OCI-LY7 (cell line): ENCODE data around the gene ALDH1L2. TPM values are rescaled to one million over a fixed set of nuclear protein-coding genes. Genes with fewer than 3 reads are reported as not detected.

Experiments used
- BruUV-seq: library from RNA; stranded (reverse); fragments of 400-500 nt; replicated peaks from 2 replicates; lab custom pipeline; 2021; lab: Mats Ljungman, UMichigan
- CTCF ChIA-PET: fragments of 300-600 bp; sonication (Branson Sonifier 250); formaldehyde crosslinking; loops from one replicate; lab custom pipeline; 2022; ENCODE audit warnings: antibody characterized with exemption; ENCODE audit not compliant: unreplicated experiment; lab: Charles Lee
- POLR2A ChIA-PET: fragments of 300-600 bp; sonication (Branson Sonifier 250); formaldehyde crosslinking; loops from one replicate; lab custom pipeline; 2022; ENCODE audit warnings: antibody characterized with exemption; lab: Charles Lee
- DNase-seq: peaks from one replicate; pipeline ENCODE4 v3.0.0-alpha.2; 2015; ENCODE audit warnings: low spot score
- H2AFZ ChIP-seq: fragments of 200-600 bp; sonication (generic), shearing (Covaris generic); 2 replicates; pipeline ENCODE4 v1.6.1; 2014; ENCODE audit warnings: mild to moderate bottlenecking, antibody characterized with exemption, low read length, moderate library complexity
- H3K27ac ChIP-seq: fragments of 200-600 bp; sonication (generic); 2 replicates; pipeline ENCODE4 v1.5.1; 2014; ENCODE audit warnings: mixed run types, low read depth, mild to moderate bottlenecking, moderate library complexity, low read length, inconsistent platforms; ENCODE audit not compliant: poor library complexity, severe bottlenecking
- H3K36me3 ChIP-seq: fragments of 200-600 bp; sonication (generic); 2 replicates; pipeline ENCODE4 v1.6.1; 2014; ENCODE audit warnings: mild to moderate bottlenecking, antibody characterized with exemption, low read length, moderate library complexity, mixed read lengths; ENCODE audit not compliant: insufficient read depth
- H3K4me1 ChIP-seq: fragments of 200-600 bp; sonication (generic); 2 replicates; pipeline ENCODE4 v1.5.1; 2014; ENCODE audit warnings: mild to moderate bottlenecking, low read length; ENCODE audit not compliant: insufficient read depth, poor library complexity, severe bottlenecking
- H3K4me2 ChIP-seq: fragments of 200-600 bp; sonication (generic); 2 replicates; pipeline ENCODE4 v1.6.1; 2014; ENCODE audit warnings: mild to moderate bottlenecking, low read length
- H3K4me3 ChIP-seq: fragments of 200-600 bp; sonication (generic); 2 replicates; pipeline ENCODE4 v1.5.1; 2014; ENCODE audit warnings: mild to moderate bottlenecking, low read depth, low read length; ENCODE audit not compliant: poor library complexity, severe bottlenecking
- H3K79me2 ChIP-seq: fragments of 200-600 bp; sonication (generic); 2 replicates; pipeline ENCODE4 v1.6.1; 2016; ENCODE audit warnings: low read depth, mild to moderate bottlenecking, low read length, moderate library complexity, mixed read lengths; ENCODE audit not compliant: insufficient read depth
- H3K9me2 ChIP-seq: fragments of 200-600 bp; sonication (generic); 2 replicates; pipeline ENCODE4 v1.6.1; 2016; ENCODE audit warnings: mild to moderate bottlenecking, low read length, mixed read lengths; ENCODE audit not compliant: insufficient read depth
- H3K9me3 ChIP-seq: fragments of 200-600 bp; sonication (generic); 2 replicates; pipeline ENCODE4 v1.6.1; 2014; ENCODE audit warnings: mild to moderate bottlenecking, mixed run types, low read length, mixed read lengths
- H4K20me1 ChIP-seq: fragments of 200-600 bp; sonication (generic); 2 replicates; pipeline ENCODE4 v1.6.1; 2014; ENCODE audit warnings: mild to moderate bottlenecking, antibody characterized with exemption, low read length, moderate library complexity, mixed read lengths; ENCODE audit not compliant: insufficient read depth
- EZH2phosphoT487 ChIP-seq: fragments of 200-600 bp; sonication (generic); IDR thresholded peaks from 2 replicates; pipeline ENCODE4 v1.6.1; 2018; ENCODE audit warnings: low read depth, borderline replicate concordance, mild to moderate bottlenecking, mixed run types, antibody characterized with exemption, low read length, moderate library complexity, mixed read lengths
- intact Hi-C: fragments of 100-400 bp; cut with micrococcal nuclease; formaldehyde crosslinking; loops from one replicate; pipeline ENCODE4 v1.10.0; 2022; ENCODE audit not compliant: unreplicated experiment
- total RNA-seq, 2 experiments: library from RNA; depleted of rRNA in 1 of 2; stranded (reverse); fragments of >200 nt in 1 of 2; shearing (Covaris generic) in 1 of 2; gene quantifications; 2 replicates each; pipeline ENCODE4 v1.2.3, GENCODE V29; 2014 to 2022
- TF ChIP-seq, protein P1 (sequence below): fragments of 200-600 bp; sonication (generic); conservative IDR thresholded peaks from 2 replicates; pipeline ENCODE4 v1.5.1; 2014; ENCODE audit warnings: mild to moderate bottlenecking, antibody characterized with exemption, low read length, moderate library complexity, mixed read lengths

The ALDH1L2 gene
- total RNA-seq, 2 experiments from 2014 or later, result 0.25 TPM; not detected in 1

- Histone ChIP-seq H3K4me3 (no peak overlapping the region), H3K9me2 (no peaks in the 10 kb centered on the region), H3K79me2 (no peaks in the 10 kb centered on the region), H3K4me1 (peaks cover 10% of the 10 kb centered on the region), H3K4me2 (no peak overlapping the region), H4K20me1 (no peaks in the 10 kb centered on the region), H3K36me3 (no peaks in the 10 kb centered on the region), H3K9me3 (no peaks in the 10 kb centered on the region), H3K27ac (no peak overlapping the region), H2AFZ (peak overlapping the region; percentile 35; the same call in 1 of the 2 replicates)
- BruUV-seq, result no TSS peak
- ChIA-PET POLR2A (interaction anchor here (0.7 kb wide), 1 partner anchor 421 kb away, joined by 3 read pairs; no protein-coding TSS in a partner anchor), CTCF (no interaction called here)
- TF ChIP-seq, protein P1, sequence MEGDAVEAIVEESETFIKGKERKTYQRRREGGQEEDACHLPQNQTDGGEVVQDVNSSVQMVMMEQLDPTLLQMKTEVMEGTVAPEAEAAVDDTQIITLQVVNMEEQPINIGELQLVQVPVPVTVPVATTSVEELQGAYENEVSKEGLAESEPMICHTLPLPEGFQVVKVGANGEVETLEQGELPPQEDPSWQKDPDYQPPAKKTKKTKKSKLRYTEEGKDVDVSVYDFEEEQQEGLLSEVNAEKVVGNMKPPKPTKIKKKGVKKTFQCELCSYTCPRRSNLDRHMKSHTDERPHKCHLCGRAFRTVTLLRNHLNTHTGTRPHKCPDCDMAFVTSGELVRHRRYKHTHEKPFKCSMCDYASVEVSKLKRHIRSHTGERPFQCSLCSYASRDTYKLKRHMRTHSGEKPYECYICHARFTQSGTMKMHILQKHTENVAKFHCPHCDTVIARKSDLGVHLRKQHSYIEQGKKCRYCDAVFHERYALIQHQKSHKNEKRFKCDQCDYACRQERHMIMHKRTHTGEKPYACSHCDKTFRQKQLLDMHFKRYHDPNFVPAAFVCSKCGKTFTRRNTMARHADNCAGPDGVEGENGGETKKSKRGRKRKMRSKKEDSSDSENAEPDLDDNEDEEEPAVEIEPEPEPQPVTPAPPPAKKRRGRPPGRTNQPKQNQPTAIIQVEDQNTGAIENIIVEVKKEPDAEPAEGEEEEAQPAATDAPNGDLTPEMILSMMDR, result no peak
- TF ChIP-seq EZH2phosphoT487, result no peak
- intact Hi-C loops, result no loop called here
- no peak for DNase-seq
Observed at GRCh38 chr12:105036937-105037649, 47.2 kb downstream of the ALDH1L2 start.

GRCh38 chr12:105033851-105034250 lies 50.4 kb downstream of the ALDH1L2 start:
- POLR2A ChIA-PET, result interaction anchor here (0.5 to 1.5 kb wide), 4 partner anchors 11 to 1217 kb away, joined by 3 to 4 read pairs (median 4); no protein-coding TSS in a partner anchor
- no peaks in the 10 kb centered on the region for H3K9me2 ChIP-seq
- H3K4me3 ChIP-seq, result no peak overlapping the region
- TF ChIP-seq EZH2phosphoT487, result no peak
- TF ChIP-seq, protein P1, result no peak
- BruUV-seq, result no TSS peak
- no peak overlapping the region for H2AFZ ChIP-seq
- H4K20me1 ChIP-seq, result no peaks in the 10 kb centered on the region
- H3K36me3 ChIP-seq, result no peaks in the 10 kb centered on the region
- no peak for DNase-seq
- no peaks in the 10 kb centered on the region for H3K9me3 ChIP-seq
- CTCF ChIA-PET, result no interaction called here
- no peaks in the 10 kb centered on the region for H3K79me2 ChIP-seq
- H3K27ac ChIP-seq, result no peak overlapping the region
- H3K4me1 ChIP-seq, result peaks cover 26% of the 10 kb centered on the region
- intact Hi-C loops, result no loop called here
- no peak overlapping the region for H3K4me2 ChIP-seq
